HAP-1 (cell line): Measurements from ENCODE around the gene PHOSPHO1.
"Not testable (repeated sequence)": the region's sequence is repeated elsewhere in the genome, so short reads cannot be mapped to it uniquely, and the experiment has no call there.

ENCODE experiments used
- DNase-seq, 2 experiments: peaks; one replicate each; pipeline ENCODE4 v3.0.0-alpha.2; 2016 to 2020; ENCODE audit warnings: low spot score in 2 of 2
- H3K27me3 ChIP-seq: fragments of 250-450 bp; sonication (Bioruptor Pico); 2 replicates; pipeline ENCODE4 v1.5.1; 2020; ENCODE audit warnings: low read depth, mild to moderate bottlenecking, moderate library complexity
- H3K36me3 ChIP-seq: fragments of 250-450 bp; sonication (Bioruptor Pico); replicated peaks from 2 replicates; pipeline ENCODE4 v1.5.1; 2020; ENCODE audit warnings: mild to moderate bottlenecking
- H3K4me1 ChIP-seq: fragments of 250-450 bp; sonication (Bioruptor Pico); 2 replicates; pipeline ENCODE4 v1.5.1; 2020; ENCODE audit warnings: mild to moderate bottlenecking
- H3K4me3 ChIP-seq: fragments of 250-450 bp; sonication (Bioruptor Pico); 2 replicates; pipeline ENCODE4 v1.5.1; 2020; ENCODE audit warnings: mild to moderate bottlenecking, moderate library complexity
- H3K9me3 ChIP-seq: fragments of 250-450 bp; sonication (Bioruptor Pico); 2 replicates; pipeline ENCODE4 v1.5.1; 2020; ENCODE audit warnings: mild to moderate bottlenecking, moderate library complexity
- in situ Hi-C: fragments of 300-500 bp; cut with MboI; formaldehyde crosslinking; loops from 3 replicates; pipeline ENCODE4 v1.14.3; 2020; ENCODE audit warnings: low sequenced_read_pairs, inconsistent platforms, mixed read lengths

PHOSPHO1 gene

GRCh38 chr17:49184522-49184921 is 46.1 kb downstream of the PHOSPHO1 start:
- in situ Hi-C loops, result loop anchor here (25.0 kb wide), 1 partner anchor 203 kb away; no protein-coding TSS in a partner anchor

DNA sequence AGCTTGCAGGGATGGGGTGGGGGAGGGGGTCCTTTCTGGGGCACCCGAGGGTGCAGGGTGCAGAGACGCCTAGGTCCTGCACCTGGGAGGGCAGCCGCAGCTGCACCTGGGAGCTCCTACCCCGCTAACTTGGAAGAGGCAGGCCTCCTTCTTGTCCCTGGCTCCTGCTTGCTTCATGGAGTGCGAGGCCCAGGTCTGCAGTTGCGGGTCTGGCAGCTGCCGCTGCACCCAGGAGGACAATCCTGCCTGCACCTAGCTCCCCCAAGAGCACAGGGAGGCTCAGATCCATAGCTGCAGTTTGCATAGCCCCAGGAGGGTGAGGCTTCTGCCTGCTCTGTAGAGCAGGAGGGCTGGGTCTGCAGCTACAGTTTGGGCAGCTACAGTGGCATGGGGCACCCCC is 46.8 kb downstream of the PHOSPHO1 start:
- no peak overlapping the region for H3K4me3 ChIP-seq

More at GRCh38 chr17:49184522-49184921, 46.1 kb downstream of the PHOSPHO1 start:
- not testable (repeated sequence) for H3K4me3 ChIP-seq, H3K36me3 ChIP-seq, H3K9me3 ChIP-seq, DNase-seq, H3K4me1 ChIP-seq, H3K27me3 ChIP-seq

DNA sequence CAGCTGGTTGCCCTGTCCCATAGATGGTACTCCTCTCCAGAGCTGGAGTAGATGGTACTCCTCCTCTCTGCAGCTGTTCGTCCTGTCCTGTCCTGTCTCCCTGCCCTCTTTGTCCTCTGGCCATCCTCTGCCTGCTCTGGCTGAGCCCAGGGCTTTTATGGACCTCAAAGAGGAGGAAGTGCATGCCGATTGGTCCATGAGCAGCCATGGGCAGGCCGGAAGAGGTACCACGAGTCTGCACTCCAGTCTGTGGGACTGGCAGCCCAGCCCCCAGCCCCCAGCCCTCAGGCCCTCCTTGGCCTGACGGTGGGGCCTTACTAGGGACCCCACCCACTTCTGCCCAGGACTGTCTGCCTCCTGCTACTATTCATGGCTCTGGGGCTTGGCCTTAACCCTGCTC is 47.2 kb downstream of the PHOSPHO1 start:
- no peaks in the 10 kb centered on the region for H3K27me3 ChIP-seq
- no peaks in the 10 kb centered on the region for H3K4me1 ChIP-seq
- peaks cover 5% of the 10 kb centered on the region for H3K9me3 ChIP-seq
- no peak overlapping the region for H3K4me3 ChIP-seq
- in situ Hi-C loops, result loop anchor here (25.0 kb wide), 1 partner anchor 204 kb away; no protein-coding TSS in a partner anchor
- DNase-seq, result no peak
- no peaks in the 10 kb centered on the region for H3K36me3 ChIP-seq

More for the DNA sequence above, 46.8 kb downstream of the PHOSPHO1 start:
- Histone ChIP-seq H3K36me3 (no peaks in the 10 kb centered on the region), H3K4me1 (no peaks in the 10 kb centered on the region), H3K27me3 (no peaks in the 10 kb centered on the region), H3K9me3 (peaks cover 5% of the 10 kb centered on the region)
- DNase-seq, result no peak
- in situ Hi-C loops, result loop anchor here (25.0 kb wide), 1 partner anchor 204 kb away; no protein-coding TSS in a partner anchor

DNA sequence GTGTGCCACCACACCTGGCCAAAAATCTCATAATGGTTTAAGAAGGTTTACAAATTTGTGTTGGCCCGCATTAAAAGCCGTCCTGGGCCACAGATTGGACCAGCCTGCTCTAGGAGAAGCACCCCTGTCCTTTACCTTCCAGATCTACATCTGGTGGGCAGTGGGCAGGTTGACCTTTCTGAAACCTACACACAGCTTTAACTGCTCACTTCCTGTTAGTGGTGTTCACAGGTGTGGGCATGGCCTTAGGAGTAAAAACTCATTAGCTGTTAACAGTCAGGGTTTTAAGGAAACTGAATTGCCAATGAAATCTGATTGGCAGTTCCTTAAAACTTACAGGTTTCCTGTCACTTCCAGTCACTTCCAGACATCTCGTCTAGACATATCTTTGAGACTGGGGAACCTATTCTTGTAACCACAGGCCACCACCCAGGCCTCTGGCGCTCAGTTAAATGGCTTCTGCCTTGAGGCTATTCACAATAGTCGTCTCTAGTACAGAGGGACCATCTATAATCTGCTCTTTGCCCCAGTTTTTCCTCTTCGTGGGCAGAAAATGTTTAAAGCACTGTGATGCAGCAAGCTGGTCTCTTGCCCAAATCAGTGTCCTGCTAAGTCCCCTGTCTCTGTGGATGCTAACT is 49.5 kb downstream of the PHOSPHO1 start:
- DNase-seq, result no peak
- in situ Hi-C loops, result loop anchor here (25.0 kb wide), 1 partner anchor 206 kb away; no protein-coding TSS in a partner anchor
- Histone ChIP-seq H3K27me3 (no peaks in the 10 kb centered on the region), H3K4me3 (no peak overlapping the region), H3K36me3 (no peaks in the 10 kb centered on the region), H3K9me3 (peaks cover 11% of the 10 kb centered on the region), H3K4me1 (no peaks in the 10 kb centered on the region)

DNA sequence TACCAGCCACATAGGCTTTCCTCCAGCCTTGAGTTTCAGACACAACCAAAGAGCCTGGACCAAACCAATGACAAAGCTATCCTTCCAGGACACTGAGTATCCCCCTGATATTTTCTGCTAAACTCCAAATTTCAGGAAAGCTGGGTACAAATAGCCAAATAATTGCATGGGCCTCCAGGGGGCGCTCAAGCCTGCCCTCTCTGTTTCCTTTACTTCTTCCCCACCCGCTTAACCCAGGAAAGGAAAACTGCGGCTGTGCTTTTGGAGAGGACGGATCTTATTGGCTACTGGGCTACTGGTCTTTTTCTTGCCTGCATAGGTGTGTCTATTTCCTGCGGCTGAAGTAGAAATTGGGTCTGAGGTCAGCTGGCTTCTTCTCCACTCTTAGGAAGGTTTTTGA is 50.3 kb downstream of the PHOSPHO1 start:
- Histone ChIP-seq H3K9me3 (peaks cover 8% of the 10 kb centered on the region), H3K4me1 (no peaks in the 10 kb centered on the region), H3K36me3 (no peaks in the 10 kb centered on the region), H3K27me3 (no peaks in the 10 kb centered on the region), H3K4me3 (no peak overlapping the region)
- in situ Hi-C loops, result loop anchor here (25.0 kb wide), 1 partner anchor 207 kb away; no protein-coding TSS in a partner anchor
- DNase-seq, result peak; percentile 54 to 85

DNA sequence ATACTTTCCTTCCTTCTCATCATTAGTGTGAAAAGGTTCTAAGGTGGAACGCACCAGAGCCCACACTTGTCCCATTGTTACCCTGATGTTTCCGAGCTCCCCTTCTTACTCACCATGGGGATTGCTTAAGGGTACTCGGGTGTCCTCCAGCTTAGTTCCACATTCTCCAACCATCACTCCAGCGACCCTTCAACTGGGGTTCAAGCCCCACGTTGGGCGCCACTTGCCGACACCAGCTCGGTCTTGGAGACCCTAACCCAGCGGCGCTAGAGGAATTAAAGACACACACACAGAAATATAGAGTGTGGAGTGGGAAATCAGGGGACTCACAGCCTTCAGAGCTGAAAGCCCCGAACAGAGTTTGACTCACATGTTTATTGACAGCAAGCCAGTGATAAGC is 54.6 kb downstream of the PHOSPHO1 start:
- DNase-seq, H3K4me1 ChIP-seq, H3K27me3 ChIP-seq, H3K4me3 ChIP-seq, H3K9me3 ChIP-seq, H3K36me3 ChIP-seq: not testable (repeated sequence)
- in situ Hi-C loops, result loop anchor here (25.0 kb wide), 1 partner anchor 211 kb away; no protein-coding TSS in a partner anchor
